Measurements from ENCODE around the gene NSUN7. TPM values are rescaled to one million over a fixed set of nuclear protein-coding genes. Genes with fewer than 3 reads are reported as not detected.

Gene NSUN7
- total RNA-seq, 2 donors from 2014 or later = 17.9 to 29.6 TPM

GRCh38 chr4:40840985-40841571 lies 91.3 kb downstream of the NSUN7 start:
- Mint-ChIP-seq H3K4me3 (no peak overlapping the region), H3K27ac (peak overlapping the region; percentile 85), H3K4me1 (peaks cover 16% of the 10 kb centered on the region), H3K36me3 (ENCODE audit: low read depth) (peaks cover 23% of the 10 kb centered on the region), H3K9me3 (no peaks in the 10 kb centered on the region), H3K27me3 (ENCODE audit: insufficient read depth) (no peaks in the 10 kb centered on the region)
- Histone ChIP-seq H3K9ac (ENCODE audit: extremely low read depth, low read length, poor library complexity, severe bottlenecking) (no peak overlapping the region), H3K27me3 (ENCODE audit: control insufficient read depth, insufficient read depth, low read length, poor library complexity, severe bottlenecking) (no peaks in the 10 kb centered on the region), H3K4me3 (ENCODE audit: low read length) (no peak overlapping the region), H3K4me1 (ENCODE audit: control insufficient read depth, insufficient read depth, low read length) (no peaks in the 10 kb centered on the region), H3K9me3 (ENCODE audit: control insufficient read depth, low read length) (no peaks in the 10 kb centered on the region), H3K36me3 (ENCODE audit: control insufficient read depth, insufficient read depth, low read length) (peaks cover 10% of the 10 kb centered on the region), H3K27ac (ENCODE audit: low read depth, low read length) (no peak overlapping the region)
- WGBS, 2 experiments (ENCODE audit: insufficient coverage in 1 of 2, insufficient read length in 1 of 2) = 43% methylated on average over 7 of the region's 7 CpGs; no CpG with 5 or more reads in 1 of the 2 experiments
- DNase-seq = peak; percentile 99
- TF ChIP-seq CTCF (conservative IDR thresholded peaks at IDR 0.05) = peak; percentile 98

GRCh38 chr4:40842318-40842717 lies 92.6 kb downstream of the NSUN7 start:
- H3K27ac ChIP-seq (ENCODE audit: low read depth, low read length) = no peak overlapping the region
- H3K9ac ChIP-seq (ENCODE audit: extremely low read depth, low read length, poor library complexity, severe bottlenecking) = no peak overlapping the region
- H3K4me3 ChIP-seq (ENCODE audit: low read length) = no peak overlapping the region
- no peaks in the 10 kb centered on the region for H3K9me3 ChIP-seq (ENCODE audit: control insufficient read depth, low read length)
- Mint-ChIP-seq H3K4me3 (no peak overlapping the region), H3K4me1 (peaks cover 16% of the 10 kb centered on the region), H3K36me3 (ENCODE audit: low read depth) (peaks cover 12% of the 10 kb centered on the region), H3K27me3 (ENCODE audit: insufficient read depth) (no peaks in the 10 kb centered on the region), H3K27ac (peak overlapping the region; percentile 11), H3K9me3 (no peaks in the 10 kb centered on the region)
- no peaks in the 10 kb centered on the region for H3K4me1 ChIP-seq (ENCODE audit: control insufficient read depth, insufficient read depth, low read length)
- WGBS, 2 experiments (ENCODE audit: insufficient coverage in 1 of 2, insufficient read length in 1 of 2) = 92 to 95% methylated on average over 13 of the region's 13 CpGs
- DNase-seq = no peak
- H3K27me3 ChIP-seq (ENCODE audit: control insufficient read depth, insufficient read depth, low read length, poor library complexity, severe bottlenecking) = no peaks in the 10 kb centered on the region
- no peak for TF ChIP-seq CTCF (conservative IDR thresholded peaks at IDR 0.05)
- H3K36me3 ChIP-seq (ENCODE audit: control insufficient read depth, insufficient read depth, low read length) = peaks cover 4% of the 10 kb centered on the region

- Histone ChIP-seq H3K9ac (ENCODE audit: extremely low read depth, low read length, poor library complexity, severe bottlenecking) (no peak overlapping the region), H3K27me3 (ENCODE audit: control insufficient read depth, insufficient read depth, low read length, poor library complexity, severe bottlenecking) (no peaks in the 10 kb centered on the region), H3K9me3 (ENCODE audit: control insufficient read depth, low read length) (no peaks in the 10 kb centered on the region), H3K4me3 (ENCODE audit: low read length) (no peak overlapping the region), H3K4me1 (ENCODE audit: control insufficient read depth, insufficient read depth, low read length) (no peaks in the 10 kb centered on the region), H3K27ac (ENCODE audit: low read depth, low read length) (no peak overlapping the region), H3K36me3 (ENCODE audit: control insufficient read depth, insufficient read depth, low read length) (no peaks in the 10 kb centered on the region)
- Mint-ChIP-seq H3K27ac (peak overlapping the region; percentile 26), H3K4me1 (peaks cover 16% of the 10 kb centered on the region), H3K4me3 (no peak overlapping the region), H3K9me3 (no peaks in the 10 kb centered on the region), H3K36me3 (ENCODE audit: low read depth) (peaks cover 7% of the 10 kb centered on the region), H3K27me3 (ENCODE audit: insufficient read depth) (no peaks in the 10 kb centered on the region)
- TF ChIP-seq CTCF (conservative IDR thresholded peaks at IDR 0.05) = no peak
- peak; percentile 57 for DNase-seq
- WGBS, 2 experiments (ENCODE audit: insufficient coverage in 1 of 2, insufficient read length in 1 of 2) = 82 to 86% methylated on average over 14 of the region's 14 CpGs
Measured at GRCh38 chr4:40842725-40843423, 93.1 kb downstream of the NSUN7 start.

All from endodermal cell (in vitro differentiated cells).